Measurements from ENCODE around the gene CAPN9.
"Not testable (repeated sequence)": the region's sequence is repeated elsewhere in the genome, so short reads cannot be mapped to it uniquely, and the experiment has no call there.

CAPN9 gene

GRCh38 chr1:230746617-230747016, 571 bp upstream of the CAPN9 start:
- no peak for DNase-seq (ENCODE audit: low read depth)

GRCh38 chr1:230747890-230748800, 957 bp downstream of the CAPN9 start:
- DNase-seq (ENCODE audit: low read depth): no peak

- DNase-seq (ENCODE audit: low read depth): no peak
These were observed 2.0 kb downstream of the CAPN9 start for GRCh38 chr1:230749150-230749549.

- no peak for DNase-seq (ENCODE audit: low read depth)
These were observed 2.4 kb downstream of the CAPN9 start for GRCh38 chr1:230749635-230750034.

GRCh38 chr1:230750576-230750975, 3.4 kb downstream of the CAPN9 start:
- DNase-seq (ENCODE audit: low read depth): no peak

- DNase-seq (ENCODE audit: low read depth): no peak
These were observed 3.9 kb downstream of the CAPN9 start for GRCh38 chr1:230750986-230751625.

GRCh38 chr1:230752407-230752806, 5.2 kb downstream of the CAPN9 start:
- DNase-seq (ENCODE audit: low read depth): no peak

GRCh38 chr1:230753191-230753585, 6.0 kb downstream of the CAPN9 start:
- no peak for DNase-seq (ENCODE audit: low read depth)

GRCh38 chr1:230753586-230754251, 6.5 kb downstream of the CAPN9 start:
- DNase-seq (ENCODE audit: low read depth): peak; percentile 28

GRCh38 chr1:230754796-230755195, 7.6 kb downstream of the CAPN9 start:
- DNase-seq (ENCODE audit: low read depth): peak; percentile 76

- DNase-seq (ENCODE audit: low read depth): no peak
These were observed 10.9 kb downstream of the CAPN9 start for GRCh38 chr1:230757856-230758708.

- DNase-seq (ENCODE audit: low read depth): no peak
These were observed 11.7 kb downstream of the CAPN9 start for GRCh38 chr1:230758709-230759368.

- DNase-seq (ENCODE audit: low read depth): no peak
These were observed 12.3 kb downstream of the CAPN9 start for GRCh38 chr1:230759369-230760065.

GRCh38 chr1:230760360-230760827, 13.2 kb downstream of the CAPN9 start:
- no peak for DNase-seq (ENCODE audit: low read depth)

- DNase-seq (ENCODE audit: low read depth): no peak
These were observed 14.4 kb downstream of the CAPN9 start for GRCh38 chr1:230761443-230762167.

- DNase-seq (ENCODE audit: low read depth): no peak
These were observed 16.9 kb downstream of the CAPN9 start for GRCh38 chr1:230763927-230764591.

- no peak for DNase-seq (ENCODE audit: low read depth)
These were observed 19.1 kb downstream of the CAPN9 start for GRCh38 chr1:230766318-230766717.

GRCh38 chr1:230767859-230768612, 20.8 kb downstream of the CAPN9 start:
- DNase-seq (ENCODE audit: low read depth): not testable (repeated sequence)

Measured in iris pigment epithelial cell (primary cell).